WTC11 (cell line): ENCODE results near the gene RIC8B. TPM values are rescaled to one million over a fixed set of nuclear protein-coding genes. Genes with fewer than 3 reads are reported as not detected.

Experiments
- total RNA-seq: library from RNA; stranded (reverse); gene quantifications from 3 replicates; pipeline ENCODE4 v1.2.3, GENCODE V29; 2021

The RIC8B gene
- total RNA-seq, 1 experiment from 2014 or later, result 20.2 TPM

Other genes with a start within 250 kb of the RIC8B start
- 0.14 to 0.26 TPM in 2 of 3 replicates, not detected in the other for gene RFX4, start 191.7 kb upstream of the RIC8B start, total RNA-seq
- 15.2 to 18.0 TPM (median 16.8 TPM) in 3 replicates for gene TMEM263, start 181.2 kb downstream of the RIC8B start, total RNA-seq
- 7.0 to 9.3 TPM (median 9.0 TPM) in 3 replicates for gene MTERF2, start 212.5 kb downstream of the RIC8B start, total RNA-seq